Renal cortex interstitium (tissue), 11 donors: Measurements from ENCODE around the gene ABCA1. TPM values are rescaled to one million over a fixed set of nuclear protein-coding genes. Genes with fewer than 3 reads are reported as not detected.
"Not testable (repeated sequence)": the region's sequence is repeated elsewhere in the genome, so short reads cannot be mapped to it uniquely, and the experiment has no call there.

ENCODE experiments used
- DNase-seq, 11 donors: peaks; one replicate each; pipeline ENCODE4 v3.0.0-alpha.2; 2013; ENCODE audit warnings: low read depth in 9 of 11, low spot score in 4 of 11; ENCODE audit errors: extremely low read depth in 1 of 11
- polyA plus RNA-seq, 3 donors: library from polyadenylated mRNA; unstranded; fragments of 120-200 nt; gene quantifications; one replicate each; pipeline ENCODE4 v1.2.1, GENCODE V29; 2013; ENCODE audit not compliant: insufficient read length in 3 of 3

The ABCA1 gene
- polyA plus RNA-seq, 3 donors, result 9.6 to 10.3 (median 9.6) TPM

DNA sequence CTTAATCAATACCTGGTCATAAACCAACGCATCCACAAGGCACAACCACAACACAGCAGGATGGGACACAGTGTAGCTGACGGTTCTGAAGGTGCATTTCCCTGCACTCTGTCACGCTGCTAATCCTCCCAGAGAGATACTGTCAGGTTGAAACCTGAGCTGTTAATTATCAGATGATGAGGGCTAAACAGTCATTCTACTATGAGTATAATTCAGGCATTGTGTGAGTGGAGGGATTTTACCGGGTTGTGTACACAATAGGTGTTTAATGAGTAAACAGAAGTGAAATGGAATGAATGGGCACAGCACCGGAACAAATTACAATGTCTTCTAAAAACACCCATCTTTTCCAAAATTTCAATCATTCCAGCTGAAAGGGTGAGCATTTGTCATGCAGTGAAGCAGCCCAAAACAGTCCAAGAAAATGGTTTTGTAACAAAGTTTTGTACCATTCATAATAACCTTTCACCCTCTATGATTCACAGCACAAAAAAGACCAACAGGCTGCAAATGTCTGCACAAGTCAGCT lies 71.5 kb downstream of the ABCA1 start:
- DNase-seq, result no peak

DNA sequence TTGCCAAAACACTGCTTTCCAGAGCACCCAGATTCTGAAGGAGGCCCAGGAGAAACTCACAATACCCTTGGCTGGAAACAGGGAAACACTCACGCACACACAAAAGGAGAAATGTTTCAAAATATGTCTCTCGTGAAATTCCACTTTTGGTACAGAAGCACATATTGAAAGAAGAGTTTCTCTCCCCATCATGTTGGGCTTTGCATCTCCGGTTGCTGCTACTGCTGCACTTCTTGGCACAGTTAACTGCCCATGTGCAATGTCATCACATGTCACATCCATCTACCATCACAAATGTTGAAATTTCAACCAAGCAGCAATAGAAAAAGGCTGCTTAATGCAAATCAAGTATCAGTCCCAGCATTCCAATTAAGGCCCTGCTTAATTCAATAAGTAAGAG lies 72.1 kb downstream of the ABCA1 start:
- DNase-seq, result no peak

DNA sequence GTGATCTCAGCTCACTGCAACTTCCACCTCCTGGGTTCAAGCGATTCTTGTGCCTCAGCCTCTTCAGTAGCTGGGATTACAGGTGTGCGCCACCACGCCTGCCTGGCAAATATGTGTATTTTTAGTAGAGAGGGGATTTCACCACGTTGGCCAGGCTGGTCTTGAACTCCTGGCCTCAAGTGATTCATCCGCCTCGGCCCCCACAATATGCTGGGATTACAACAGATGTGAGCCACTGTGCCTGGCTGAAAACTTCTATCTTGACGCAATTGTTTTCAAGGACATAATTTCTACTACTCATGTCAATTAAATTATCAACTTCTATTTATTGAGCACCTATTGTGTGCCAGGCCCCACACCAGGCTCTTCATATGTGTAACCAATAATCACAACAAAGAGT lies 72.7 kb downstream of the ABCA1 start:
- DNase-seq, result not testable (repeated sequence)

DNA sequence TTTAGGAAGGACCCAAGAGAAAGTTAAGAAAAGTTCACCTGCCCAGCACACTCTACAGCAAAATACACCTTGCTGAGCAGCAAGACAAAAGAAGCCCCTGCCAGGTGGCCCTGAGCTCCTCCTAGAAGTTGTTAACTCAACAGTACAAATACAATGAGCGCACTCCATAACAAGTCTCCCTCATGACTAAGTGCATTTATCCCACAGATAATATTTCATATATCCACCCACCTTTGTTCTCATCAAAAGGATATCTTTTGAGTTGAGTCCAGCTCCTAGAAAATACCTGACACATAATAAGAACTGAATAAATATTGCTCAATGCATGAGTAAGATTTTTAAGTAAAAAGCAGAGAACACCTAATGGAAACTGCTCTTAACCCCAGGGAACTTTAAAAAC lies 73.3 kb downstream of the ABCA1 start:
- DNase-seq, result no peak

DNA sequence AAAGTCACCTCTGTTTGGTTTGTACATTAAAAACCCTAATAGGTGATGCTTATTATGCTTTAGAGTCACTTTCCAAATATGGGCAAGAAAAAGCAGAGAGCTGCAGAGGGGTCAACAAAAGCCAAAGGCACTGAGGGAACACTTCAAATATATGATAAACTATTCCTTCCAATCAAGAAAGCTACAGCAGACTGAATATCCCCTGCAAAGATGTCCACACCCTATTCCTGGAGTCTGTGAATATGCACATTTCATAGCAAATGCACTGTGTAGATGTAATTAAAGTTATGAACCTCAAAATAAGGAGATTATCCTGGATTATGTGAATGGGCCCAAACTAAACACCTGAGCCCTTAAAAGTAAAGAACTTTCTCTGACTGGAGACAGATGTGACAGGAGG lies 74.3 kb downstream of the ABCA1 start:
- no peak for DNase-seq

DNA sequence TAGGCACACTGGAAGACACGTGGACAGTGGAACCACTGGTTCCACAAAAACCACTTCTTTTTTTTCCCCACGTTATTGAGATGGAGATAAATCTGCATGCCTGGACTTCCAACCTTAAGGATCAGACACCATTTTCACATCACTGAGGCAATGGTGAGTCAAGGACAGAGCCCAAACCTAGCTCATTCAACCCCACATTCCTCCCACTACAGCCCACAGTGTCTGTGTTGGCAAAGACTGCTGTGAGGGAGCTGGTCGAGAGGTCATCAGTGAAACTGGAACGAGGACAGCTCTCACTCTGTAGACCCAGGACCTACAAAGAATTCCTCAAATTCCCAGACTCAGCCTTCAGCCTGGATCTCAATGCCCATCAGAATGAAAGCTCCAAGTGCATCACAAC lies 74.8 kb downstream of the ABCA1 start:
- no peak for DNase-seq

DNA sequence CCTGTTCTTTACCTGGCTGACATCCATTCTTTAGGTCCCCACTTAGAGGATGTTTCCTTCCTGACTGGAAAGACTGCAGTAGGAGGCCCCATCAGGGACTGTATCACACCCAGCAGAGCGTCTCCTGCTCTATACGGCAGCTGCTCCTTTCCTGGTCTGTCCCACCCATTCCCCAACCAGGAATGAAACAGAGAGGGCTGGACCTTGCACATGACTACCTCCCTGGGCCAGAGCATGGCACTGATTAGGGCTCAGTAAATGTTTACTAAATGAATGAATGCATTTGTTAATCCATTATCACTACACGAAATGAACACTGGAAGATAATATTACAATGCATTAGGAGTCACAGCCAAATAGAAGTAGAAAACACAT lies 76.4 kb downstream of the ABCA1 start:
- DNase-seq, result no peak

DNA sequence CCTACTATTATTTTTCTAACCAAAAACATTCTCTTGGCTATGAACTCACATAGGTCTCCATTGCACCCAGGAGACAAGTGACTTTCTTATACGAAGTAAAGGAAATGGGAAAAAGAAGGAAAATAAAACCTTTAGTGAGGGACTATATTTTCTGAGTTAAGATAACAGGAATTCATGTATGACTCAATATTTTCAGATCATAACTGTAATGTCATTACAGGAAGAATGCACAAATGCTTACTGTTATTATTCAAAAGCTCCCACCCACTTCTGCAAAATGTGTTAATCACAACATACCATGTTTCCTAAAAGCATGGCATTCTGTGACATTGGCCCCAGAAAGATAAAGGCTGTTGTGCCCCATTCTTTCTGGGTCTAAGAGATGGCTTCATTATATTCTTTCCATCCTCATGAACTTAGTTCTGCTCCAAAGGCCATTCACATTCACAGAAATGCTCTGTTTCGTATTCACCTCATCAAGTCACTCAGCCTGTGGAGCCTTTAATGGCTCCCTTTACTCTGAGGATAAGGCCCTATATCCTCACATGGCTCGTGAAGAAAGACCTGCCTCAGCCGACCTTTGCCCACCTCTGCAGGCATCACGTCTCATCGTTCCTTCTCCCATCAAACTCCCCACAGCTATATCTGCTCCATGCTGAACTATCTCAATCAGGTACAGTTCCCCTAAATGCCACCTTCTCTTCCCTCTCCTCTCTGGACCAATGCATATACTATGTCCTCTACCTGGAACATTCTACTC lies 77.0 kb downstream of the ABCA1 start:
- DNase-seq, result no peak

DNA sequence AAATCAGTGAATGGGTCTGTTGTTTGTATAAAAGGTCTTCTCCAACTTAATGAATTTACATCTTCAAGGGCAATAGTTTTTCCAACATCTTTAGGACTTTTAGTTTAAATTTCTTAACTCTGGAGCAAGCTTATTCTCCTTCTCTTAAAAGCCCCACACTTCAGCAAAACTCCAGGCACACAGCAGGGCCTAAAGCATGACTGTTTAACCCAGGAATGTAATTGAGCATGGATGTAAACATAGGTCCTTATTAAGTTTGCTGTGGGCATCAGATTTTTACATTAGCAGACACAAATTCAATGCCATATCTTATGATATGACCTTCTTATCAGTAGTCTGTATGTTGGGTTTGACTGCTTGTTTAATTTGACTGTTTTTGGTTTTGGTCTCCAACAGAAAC lies 78.9 kb downstream of the ABCA1 start:
- no peak for DNase-seq

DNA sequence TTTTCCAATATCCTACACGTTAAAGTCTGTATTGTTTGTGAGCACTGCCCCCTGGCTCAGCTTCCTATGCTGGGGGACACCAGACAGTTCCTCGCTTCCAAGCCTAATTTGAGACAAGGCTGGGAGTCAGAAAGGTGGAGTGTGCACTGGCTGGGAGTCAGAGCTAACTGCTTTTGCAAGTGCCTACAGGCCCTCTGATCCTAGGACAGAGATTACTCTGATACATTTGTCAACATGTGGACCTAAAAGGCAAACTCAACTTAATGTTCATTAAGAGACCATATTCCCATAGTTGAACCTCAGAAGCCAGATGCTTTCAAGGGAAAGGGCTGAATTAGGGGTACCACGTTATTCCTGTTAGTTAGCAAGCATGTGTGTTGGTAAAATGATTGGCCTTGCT lies 83.2 kb downstream of the ABCA1 start:
- DNase-seq, result no peak

DNA sequence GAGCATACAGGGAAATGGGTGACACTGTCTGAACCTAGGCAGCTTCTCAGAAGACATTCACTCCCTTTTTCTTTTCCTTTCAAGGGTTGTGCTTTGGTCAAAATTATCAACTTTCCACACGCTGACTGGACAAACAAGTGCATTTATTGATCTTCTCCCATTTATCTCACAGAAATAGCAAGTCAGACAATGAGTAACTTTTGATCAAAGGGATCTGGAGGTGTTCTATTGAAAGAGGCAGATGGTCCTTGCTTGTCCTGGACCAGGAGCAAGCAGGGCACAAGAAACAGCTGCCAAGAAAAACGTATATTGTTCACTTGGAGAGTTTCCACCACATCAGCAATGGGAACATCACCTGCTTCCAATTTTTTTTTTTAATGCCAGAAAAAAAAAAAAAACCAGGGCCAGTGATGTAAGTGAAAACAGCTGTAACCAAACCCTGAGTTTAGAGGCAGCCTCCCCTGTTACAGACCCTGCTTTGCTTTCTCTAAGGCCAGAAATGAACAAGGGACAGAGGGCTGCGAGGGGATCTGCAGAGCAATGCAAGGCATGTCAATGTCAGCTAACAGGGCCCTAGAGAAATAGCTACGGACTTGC lies 84.2 kb downstream of the ABCA1 start:
- no peak for DNase-seq

DNA sequence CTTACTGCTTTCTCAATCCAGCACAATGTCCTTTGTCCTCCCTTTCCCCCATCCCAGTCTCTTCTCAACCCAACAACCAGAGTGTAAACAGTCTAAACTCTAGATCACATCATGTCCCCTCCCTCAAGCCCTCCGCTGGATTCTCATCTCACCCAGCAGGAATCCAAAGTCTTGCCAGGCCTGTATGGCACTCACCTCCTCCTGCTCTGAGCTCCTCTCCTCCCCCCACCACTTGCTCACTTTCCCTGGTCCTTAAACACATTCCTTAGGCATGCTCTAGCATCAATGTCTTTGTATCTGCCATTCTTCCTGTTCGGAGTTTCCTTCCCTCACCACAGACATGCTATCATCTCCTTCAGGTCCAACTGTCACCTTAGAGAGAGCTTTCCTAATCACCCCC lies 85.3 kb downstream of the ABCA1 start:
- no peak for DNase-seq

DNA sequence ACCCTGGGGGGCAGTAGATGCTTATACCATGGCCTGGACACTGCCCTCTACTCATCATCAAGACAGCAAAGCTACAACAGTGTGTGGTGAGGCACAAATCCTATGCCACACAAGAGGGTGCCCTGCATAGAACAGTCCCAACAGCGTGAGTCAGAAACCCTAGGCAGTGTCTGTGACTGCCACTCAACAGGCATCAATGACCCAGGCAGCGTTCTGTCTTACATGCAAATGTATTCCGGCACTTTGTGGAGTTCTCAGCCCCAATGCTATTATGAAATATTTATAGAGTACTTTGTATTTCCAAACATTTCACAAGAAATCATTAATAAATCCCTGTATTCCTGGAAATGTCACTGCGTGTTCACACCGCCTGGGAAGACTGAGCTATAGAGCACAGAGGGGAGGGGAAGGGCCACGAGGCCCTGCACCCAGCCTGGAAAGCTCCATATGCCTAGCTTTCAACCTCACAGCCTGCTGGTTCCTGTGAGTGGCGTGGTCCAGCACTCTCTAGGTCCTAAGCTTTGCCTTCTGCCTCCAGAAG lies 86.3 kb downstream of the ABCA1 start:
- no peak for DNase-seq

DNA sequence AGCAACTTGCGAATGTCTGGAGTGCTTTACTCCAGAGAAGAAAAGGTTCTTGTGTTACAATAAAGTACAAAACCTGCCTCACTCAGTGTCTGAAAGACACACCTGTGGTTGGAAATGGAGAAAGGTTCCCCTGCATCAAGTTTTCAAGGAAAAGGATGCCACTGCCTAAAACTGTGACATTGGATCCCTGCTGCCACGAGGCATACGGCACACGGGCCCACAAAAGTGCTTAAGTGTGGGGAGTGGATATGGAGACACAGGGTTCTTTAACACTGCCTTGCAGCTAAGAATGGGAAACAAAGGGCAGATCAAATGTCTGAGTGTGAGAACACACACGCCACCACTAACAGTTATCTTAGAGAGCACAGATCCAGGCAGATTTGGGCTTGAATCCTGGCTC lies 89.0 kb downstream of the ABCA1 start:
- no peak for DNase-seq

DNA sequence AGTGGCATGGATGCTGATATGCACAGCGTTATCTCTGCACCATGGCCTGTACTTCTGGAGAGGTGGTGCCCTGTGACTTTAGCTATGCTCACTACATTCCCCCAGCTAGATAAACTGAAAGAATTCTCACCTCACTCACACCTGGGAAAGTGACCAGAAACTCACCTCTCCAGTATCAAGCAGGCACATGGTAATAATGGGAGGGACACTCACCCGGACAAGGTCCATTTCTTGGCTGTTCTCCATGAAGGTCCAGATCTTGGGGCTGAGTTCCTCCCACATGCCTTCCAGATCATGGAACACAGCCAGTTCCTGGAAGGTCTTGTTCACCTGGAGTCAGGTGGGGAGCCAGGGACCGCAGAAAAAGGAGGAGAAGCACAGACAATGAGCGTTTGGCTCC lies 91.2 kb downstream of the ABCA1 start:
- no peak for DNase-seq

DNA sequence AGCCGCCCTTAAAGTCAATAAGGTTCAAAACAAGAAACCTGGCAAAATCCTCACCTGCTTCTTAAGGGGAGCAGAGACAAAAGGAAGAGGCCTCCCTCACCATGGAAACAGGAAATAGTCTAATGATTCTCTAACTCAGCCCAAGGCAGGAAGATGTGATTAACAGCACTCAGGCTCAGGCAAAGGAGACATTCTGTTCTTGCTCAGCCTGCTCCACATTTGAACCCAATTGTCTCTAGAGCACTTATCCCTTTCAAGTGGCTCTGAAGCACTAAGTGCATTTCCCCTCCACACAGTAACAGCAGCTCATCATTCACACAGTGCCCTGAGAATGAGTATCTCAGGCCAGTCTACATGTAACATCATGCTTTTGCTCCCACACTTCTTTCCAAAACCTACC lies 91.7 kb downstream of the ABCA1 start:
- DNase-seq, result no peak

DNA sequence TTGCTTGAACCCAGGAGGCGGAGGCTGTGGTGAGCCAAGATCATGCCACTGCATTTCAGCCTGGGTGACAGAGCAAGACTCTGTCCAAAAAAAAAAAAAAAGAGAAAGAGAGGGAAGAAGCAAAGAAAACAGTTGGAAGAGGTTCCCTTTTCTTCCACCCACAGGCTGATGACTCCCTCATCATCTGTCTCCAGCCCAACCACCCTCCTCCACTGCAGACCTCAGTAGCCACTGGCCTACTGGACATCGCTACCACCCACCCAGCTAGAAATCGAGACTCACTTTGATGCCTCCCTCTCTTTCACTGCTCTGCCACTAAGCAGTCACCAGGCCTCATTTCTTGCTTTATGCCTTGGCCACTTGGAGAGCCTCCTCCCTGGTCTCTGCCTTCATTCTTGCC lies 92.8 kb downstream of the ABCA1 start:
- DNase-seq, result no peak

DNA sequence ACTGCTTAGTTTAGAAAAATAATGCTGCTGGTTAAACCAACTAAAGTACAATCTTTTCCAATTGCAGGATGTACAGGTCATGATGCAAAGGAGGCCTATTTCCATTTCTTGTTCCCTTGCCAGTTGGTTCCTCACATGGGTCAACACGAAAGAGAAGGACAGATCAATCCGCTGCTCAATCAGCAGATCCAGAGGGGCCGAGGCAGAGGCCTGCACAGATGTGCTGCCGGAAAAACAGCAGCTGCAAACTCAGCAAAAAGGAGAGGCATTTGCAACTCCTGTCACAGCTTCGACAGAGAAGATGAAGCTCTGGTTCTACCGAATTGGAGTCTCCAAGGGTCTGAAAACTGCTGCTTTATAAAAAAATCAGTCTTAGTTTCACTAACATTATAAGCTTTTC lies 94.3 kb downstream of the ABCA1 start:
- no peak for DNase-seq

DNA sequence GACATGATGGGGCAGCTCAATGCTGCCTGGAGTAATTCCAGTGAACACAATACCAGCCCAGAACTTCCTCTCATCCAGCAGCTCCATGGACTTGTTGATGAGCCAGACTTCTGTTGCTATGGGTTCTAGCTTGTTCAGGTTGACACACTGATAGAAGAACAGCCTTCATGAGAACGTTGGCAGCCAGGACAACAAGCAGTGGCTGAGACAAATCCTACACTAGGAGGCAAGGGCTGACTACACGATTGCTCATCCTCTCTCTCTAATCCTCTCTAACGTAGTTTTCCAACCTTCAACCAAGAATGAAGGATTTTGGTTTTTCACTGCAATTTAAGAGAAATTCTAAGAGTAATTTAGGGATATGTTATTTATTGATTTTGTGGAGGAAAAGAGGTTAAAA lies 96.3 kb downstream of the ABCA1 start:
- DNase-seq, result no peak

DNA sequence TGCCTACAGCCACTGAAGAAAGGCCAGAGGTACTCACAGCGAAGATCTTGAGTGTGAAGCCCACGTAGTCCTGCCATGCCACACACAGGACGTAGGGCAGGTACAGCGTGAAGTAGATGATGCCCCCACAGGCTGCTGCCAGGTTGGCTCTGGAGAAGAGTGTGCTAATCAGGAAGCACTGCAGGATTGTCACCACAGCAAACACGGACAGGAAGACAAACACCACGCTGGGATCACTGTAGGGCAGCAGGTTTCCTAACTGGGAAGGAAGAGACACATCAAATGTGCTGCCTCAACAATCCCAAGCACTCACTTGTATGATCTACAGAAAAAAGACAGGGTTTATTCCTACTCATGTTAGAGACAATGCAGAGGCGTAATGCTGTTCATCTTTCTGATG lies 101.0 kb downstream of the ABCA1 start:
- DNase-seq, result no peak
